ENCODE measurements around the gene ABCG1. TPM values are rescaled to one million over a fixed set of nuclear protein-coding genes. Genes with fewer than 3 reads are reported as not detected.

ABCG1 gene
- total RNA-seq, 1 donor from 2014 or later, result 74.9 TPM

DNA sequence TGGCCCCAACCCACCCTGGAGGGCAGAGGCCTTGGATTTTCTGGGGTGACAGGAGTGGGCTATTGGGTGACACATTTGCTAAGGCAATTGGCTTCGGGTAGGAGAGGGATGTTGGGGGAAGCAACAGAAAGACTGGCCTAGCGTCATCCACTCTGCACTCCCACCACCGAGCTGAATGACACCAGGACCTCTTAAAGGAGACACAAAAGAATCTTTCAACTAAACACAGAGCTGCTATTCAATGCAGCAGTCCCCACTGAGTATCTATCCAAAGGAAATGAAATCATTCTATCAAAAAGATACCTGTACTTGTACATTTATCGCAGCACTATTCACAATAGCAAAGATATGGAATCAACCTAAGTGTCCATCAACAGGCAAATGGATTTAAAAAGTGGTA is 125.7 kb downstream of the ABCG1 start:
- no peak for DNase-seq
- ATAC-seq, result no peak
- H3K9me3 ChIP-seq, result no peaks in the 10 kb centered on the region
- intact Hi-C loops (cut with DNase I), result no loop called here
- TF ChIP-seq, protein P1, sequence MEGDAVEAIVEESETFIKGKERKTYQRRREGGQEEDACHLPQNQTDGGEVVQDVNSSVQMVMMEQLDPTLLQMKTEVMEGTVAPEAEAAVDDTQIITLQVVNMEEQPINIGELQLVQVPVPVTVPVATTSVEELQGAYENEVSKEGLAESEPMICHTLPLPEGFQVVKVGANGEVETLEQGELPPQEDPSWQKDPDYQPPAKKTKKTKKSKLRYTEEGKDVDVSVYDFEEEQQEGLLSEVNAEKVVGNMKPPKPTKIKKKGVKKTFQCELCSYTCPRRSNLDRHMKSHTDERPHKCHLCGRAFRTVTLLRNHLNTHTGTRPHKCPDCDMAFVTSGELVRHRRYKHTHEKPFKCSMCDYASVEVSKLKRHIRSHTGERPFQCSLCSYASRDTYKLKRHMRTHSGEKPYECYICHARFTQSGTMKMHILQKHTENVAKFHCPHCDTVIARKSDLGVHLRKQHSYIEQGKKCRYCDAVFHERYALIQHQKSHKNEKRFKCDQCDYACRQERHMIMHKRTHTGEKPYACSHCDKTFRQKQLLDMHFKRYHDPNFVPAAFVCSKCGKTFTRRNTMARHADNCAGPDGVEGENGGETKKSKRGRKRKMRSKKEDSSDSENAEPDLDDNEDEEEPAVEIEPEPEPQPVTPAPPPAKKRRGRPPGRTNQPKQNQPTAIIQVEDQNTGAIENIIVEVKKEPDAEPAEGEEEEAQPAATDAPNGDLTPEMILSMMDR (IDR thresholded peaks at IDR 0.05), result no peak
- no peaks in the 10 kb centered on the region for H3K36me3 ChIP-seq
- H3K4me3 ChIP-seq, result no peak overlapping the region
- H3K27me3 ChIP-seq (ENCODE audit: low read depth), result peaks cover 5% of the 10 kb centered on the region
- H3K4me1 ChIP-seq, result no peaks in the 10 kb centered on the region
- H3K27ac ChIP-seq, result no peak overlapping the region

DNA sequence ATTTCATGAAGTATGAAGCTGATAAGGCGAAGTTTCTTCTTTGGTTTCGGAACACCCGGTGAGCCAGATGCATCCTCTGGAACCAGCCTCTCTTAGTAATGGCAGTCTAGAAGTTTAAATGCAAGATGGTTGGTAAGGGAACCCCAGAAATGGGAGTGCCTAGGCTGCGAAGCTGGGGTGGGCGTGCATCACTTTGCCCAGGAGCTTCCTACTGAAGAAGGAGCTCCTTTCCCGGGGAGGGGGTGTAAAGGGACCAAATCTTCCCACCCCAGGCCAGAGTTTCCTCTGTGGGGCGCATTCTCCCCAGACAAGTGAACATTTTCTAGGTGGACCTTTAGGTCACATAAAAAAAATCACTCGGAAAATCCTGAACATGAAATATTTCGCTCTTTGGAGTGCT is 127.5 kb downstream of the ABCG1 start:
- TF ChIP-seq, protein P1 (IDR thresholded peaks at IDR 0.05), result no peak
- H3K36me3 ChIP-seq, result no peaks in the 10 kb centered on the region
- no peak overlapping the region for H3K27ac ChIP-seq
- H3K4me3 ChIP-seq, result no peak overlapping the region
- intact Hi-C loops (cut with DNase I), result no loop called here
- H3K9me3 ChIP-seq, result no peaks in the 10 kb centered on the region
- peaks cover 5% of the 10 kb centered on the region for H3K27me3 ChIP-seq (ENCODE audit: low read depth)
- DNase-seq (no peak), ATAC-seq (no peak)
- no peaks in the 10 kb centered on the region for H3K4me1 ChIP-seq

Other genes starting within 250 kb of the ABCG1 start
- 15.6 TPM for gene ZBTB21, start 208.8 kb upstream of the ABCG1 start, total RNA-seq
- gene UMODL1, start 147.8 kb upstream of the ABCG1 start, total RNA-seq, result 0.50 TPM
- gene TFF3, start 96.3 kb downstream of the ABCG1 start, total RNA-seq, result 19.0 TPM
- not detected for gene TFF2, start 131.9 kb downstream of the ABCG1 start, total RNA-seq
- not detected for gene TFF1, start 147.4 kb downstream of the ABCG1 start, total RNA-seq
- 3.8 TPM for gene TMPRSS3, start 176.9 kb downstream of the ABCG1 start, total RNA-seq
- 1.2 TPM for gene UBASH3A, start 184.8 kb downstream of the ABCG1 start, total RNA-seq